Lung (tissue), 12 donors: ENCODE results near the gene NCBP1. TPM values are rescaled to one million over a fixed set of nuclear protein-coding genes. Genes with fewer than 3 reads are reported as not detected.
A peak's percentile ranks its signal among the peaks of the same experiment; 100 is the strongest.

Source experiments
- ATAC-seq: fragments of 200-7000 bp; cut with Tn5 transposase; one replicate; pipeline ENCODE4 v1.9.1; 2020; ENCODE audit warnings: moderate number of reproducible peaks; ENCODE audit not compliant: insufficient read depth, low FRiP score
- DNase-seq, 3 donors: peaks; one replicate each; pipeline ENCODE4 v3.0.0-alpha.2; 2013 to 2017
- H3K27ac ChIP-seq, 2 donors: one replicate each; pipeline ENCODE4 v1.5.1; 2013; ENCODE audit warnings: mild to moderate bottlenecking in 2 of 2, moderate library complexity in 2 of 2, control low read depth in 1 of 2, inconsistent platforms in 1 of 2, low read depth in 1 of 2, low read length in 1 of 2
- H3K27me3 ChIP-seq, 3 donors: one replicate each; pipeline ENCODE4 v1.5.1; 2013; ENCODE audit warnings: low read length in 2 of 3; ENCODE audit not compliant: control insufficient read depth in 3 of 3, insufficient read depth in 3 of 3
- H3K36me3 ChIP-seq, 4 donors: one replicate each; pipeline ENCODE4 v1.5.1; 2013; ENCODE audit warnings: low read length in 4 of 4, mild to moderate bottlenecking in 1 of 4, moderate library complexity in 1 of 4; ENCODE audit not compliant: control insufficient read depth in 4 of 4, insufficient read depth in 4 of 4
- H3K4me1 ChIP-seq, 5 donors: one replicate each; pipeline ENCODE4 v1.5.1; 2013; ENCODE audit warnings: low read length in 5 of 5, mild to moderate bottlenecking in 2 of 5, moderate library complexity in 1 of 5; ENCODE audit not compliant: control insufficient read depth in 5 of 5, insufficient read depth in 5 of 5
- H3K4me3 ChIP-seq: one replicate; pipeline ENCODE4 v1.5.1; 2013; ENCODE audit warnings: mild to moderate bottlenecking, control low read depth, moderate library complexity
- H3K9ac ChIP-seq, 2 donors: one replicate each; pipeline ENCODE4 v1.5.1; 2013; ENCODE audit warnings: low read length in 2 of 2, control low read depth in 1 of 2; ENCODE audit not compliant: insufficient read depth in 1 of 2
- H3K9me3 ChIP-seq, 4 donors: one replicate each; pipeline ENCODE4 v1.5.1; 2013; ENCODE audit warnings: low read length in 3 of 4, mild to moderate bottlenecking in 1 of 4, moderate library complexity in 1 of 4; ENCODE audit not compliant: control insufficient read depth in 4 of 4, insufficient read depth in 3 of 4
- CTCF ChIP-seq: IDR thresholded peaks from 2 replicates; pipeline ENCODE4 v1.5.1; 2012; ENCODE audit warnings: mild to moderate bottlenecking; ENCODE audit errors: control extremely low read depth, extremely low read depth
- WGBS, 2 donors: extraction: QIAGEN DNeasy Blood & Tissue Kit; methylation state at CpG; one replicate each; pipeline ENCODE4 v1.1.7; 2013; 5-methylcytosine and 5-hydroxymethylcytosine counted together
- polyA plus RNA-seq, 2 donors: library from polyadenylated mRNA; stranded (reverse); fragments of 200-250 nt; gene quantifications; one replicate each; pipeline ENCODE4 v1.2.1, GENCODE V29; 2013
- total RNA-seq, 2 donors: library from RNA; depleted of rRNA in 1 of 2; stranded (reverse); fragments of >200 nt in 1 of 2; gene quantifications; one replicate each; pipeline ENCODE4 v1.2.1, GENCODE V29; 2014 to 2021
- donor health status: control.
- donor health status: control.
- donor health status: Bipolar disorder and iron deficiency.
- donor health status: healthy.
- donor health status: DM: yes; HTN: yes; CAD: no.

The NCBP1 gene
- total and polyA plus RNA-seq, 4 donors: 6.5 to 30.0 (median 18.1) TPM

- TF ChIP-seq CTCF: no peak
- no peaks in the 10 kb centered on the region for H3K27me3 ChIP-seq
- H3K27ac ChIP-seq: no peak overlapping the region
- peaks cover 4 to 14% (median 5%) of the 10 kb centered on the region in 4 donors for H3K36me3 ChIP-seq
- H3K4me1 ChIP-seq: peaks cover 0 to 30% (median 14%) of the 10 kb centered on the region in 5 donors
- WGBS, 2 donors: 75 to 80% methylated on average over 3 of the region's 3 CpGs
- H3K9ac ChIP-seq: no peak overlapping the region
- DNase-seq (no peak), ATAC-seq (no peak)
- no peaks in the 10 kb centered on the region for H3K9me3 ChIP-seq
- H3K4me3 ChIP-seq: no peak overlapping the region
Observed at GRCh38 chr9:97638666-97639065, 5.0 kb downstream of the NCBP1 start.

- Histone ChIP-seq H3K36me3 (peaks cover 4 to 14% (median 8%) of the 10 kb centered on the region in 4 donors), H3K27me3 (no peaks in the 10 kb centered on the region), H3K27ac (no peak overlapping the region), H3K4me1 (peaks cover 0 to 19% (median 6%) of the 10 kb centered on the region in 5 donors), H3K9ac (no peak overlapping the region), H3K9me3 (no peaks in the 10 kb centered on the region), H3K4me3 (no peak overlapping the region)
- WGBS, 2 donors: 60 to 73% methylated on average over 2 of the region's 2 CpGs
- ATAC-seq: no peak
- no peak for TF ChIP-seq CTCF
- peak; percentile 15 to 57 (median 55) for DNase-seq
Observed at GRCh38 chr9:97640325-97640724, 6.7 kb downstream of the NCBP1 start.

- H3K27ac ChIP-seq: no peak overlapping the region
- H3K36me3 ChIP-seq: peaks cover 9 to 42% (median 25%) of the 10 kb centered on the region in 4 donors
- H3K4me1 ChIP-seq: peaks cover 0 to 4% (median 0%) of the 10 kb centered on the region in 5 donors
- H3K9me3 ChIP-seq: no peaks in the 10 kb centered on the region
- TF ChIP-seq CTCF: no peak
- DNase-seq: no peak
- H3K27me3 ChIP-seq: no peaks in the 10 kb centered on the region
- no peak for ATAC-seq
- no peak overlapping the region for H3K4me3 ChIP-seq
- no peak overlapping the region for H3K9ac ChIP-seq
Observed at GRCh38 chr9:97645720-97646119, 12.1 kb downstream of the NCBP1 start.

GRCh38 chr9:97647996-97648395 is 14.4 kb downstream of the NCBP1 start:
- DNase-seq (no peak), ATAC-seq (no peak)
- Histone ChIP-seq H3K36me3 (peaks cover 9 to 44% (median 26%) of the 10 kb centered on the region in 4 donors), H3K27ac (no peak overlapping the region), H3K4me3 (no peak overlapping the region), H3K27me3 (no peaks in the 10 kb centered on the region), H3K9me3 (no peaks in the 10 kb centered on the region), H3K4me1 (peaks cover 0 to 4% (median 0%) of the 10 kb centered on the region in 5 donors), H3K9ac (no peak overlapping the region)
- TF ChIP-seq CTCF: no peak
- WGBS, 2 donors: 94 to 96% methylated on average over 5 of the region's 5 CpGs
